Measurements from ENCODE around the gene CDKAL1.

CDKAL1 gene

DNA sequence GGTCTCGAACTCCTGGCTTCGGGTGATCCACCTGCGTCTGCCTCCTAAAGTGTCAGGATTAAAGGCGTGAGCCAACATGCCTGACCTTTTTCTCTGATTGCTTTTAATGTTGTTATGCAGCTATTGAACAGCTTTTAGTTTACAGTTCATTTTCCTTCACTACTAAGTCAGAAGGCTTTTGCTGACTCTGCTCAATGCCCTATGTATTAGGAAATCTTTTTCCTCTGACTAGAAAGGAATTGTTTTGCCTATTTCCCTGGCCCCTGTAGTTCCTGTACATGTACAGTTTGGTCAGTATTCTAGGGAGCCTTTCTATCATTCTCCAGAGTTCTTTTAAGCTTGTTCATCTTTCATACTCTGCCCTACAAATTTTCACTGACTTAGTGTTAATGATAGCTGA lies 280.2 kb downstream of the CDKAL1 start:
- TF ChIP-seq, protein P1, sequence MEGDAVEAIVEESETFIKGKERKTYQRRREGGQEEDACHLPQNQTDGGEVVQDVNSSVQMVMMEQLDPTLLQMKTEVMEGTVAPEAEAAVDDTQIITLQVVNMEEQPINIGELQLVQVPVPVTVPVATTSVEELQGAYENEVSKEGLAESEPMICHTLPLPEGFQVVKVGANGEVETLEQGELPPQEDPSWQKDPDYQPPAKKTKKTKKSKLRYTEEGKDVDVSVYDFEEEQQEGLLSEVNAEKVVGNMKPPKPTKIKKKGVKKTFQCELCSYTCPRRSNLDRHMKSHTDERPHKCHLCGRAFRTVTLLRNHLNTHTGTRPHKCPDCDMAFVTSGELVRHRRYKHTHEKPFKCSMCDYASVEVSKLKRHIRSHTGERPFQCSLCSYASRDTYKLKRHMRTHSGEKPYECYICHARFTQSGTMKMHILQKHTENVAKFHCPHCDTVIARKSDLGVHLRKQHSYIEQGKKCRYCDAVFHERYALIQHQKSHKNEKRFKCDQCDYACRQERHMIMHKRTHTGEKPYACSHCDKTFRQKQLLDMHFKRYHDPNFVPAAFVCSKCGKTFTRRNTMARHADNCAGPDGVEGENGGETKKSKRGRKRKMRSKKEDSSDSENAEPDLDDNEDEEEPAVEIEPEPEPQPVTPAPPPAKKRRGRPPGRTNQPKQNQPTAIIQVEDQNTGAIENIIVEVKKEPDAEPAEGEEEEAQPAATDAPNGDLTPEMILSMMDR (IDR thresholded peaks at IDR 0.05; ENCODE audit: low read depth, low read length, missing control alignments), result no peak
- no peak for DNase-seq
- peaks cover 2% of the 10 kb centered on the region for H3K36me3 ChIP-seq (replicated peaks)
- no peaks in the 10 kb centered on the region for H3K27me3 ChIP-seq (replicated peaks)
- H3K27ac ChIP-seq, result no peak overlapping the region
- in situ Hi-C loops (cut with HindIII; ENCODE audit: low pct_ligation_motif_present, low sequenced_read_pairs), result no loop called here
- H3K4me3 ChIP-seq (ENCODE audit: low read depth, low read length), result no peak overlapping the region

GRCh38 chr6:20816126-20816525 lies 281.9 kb downstream of the CDKAL1 start:
- in situ Hi-C loops (cut with HindIII; ENCODE audit: low pct_ligation_motif_present, low sequenced_read_pairs), result no loop called here
- no peak overlapping the region for H3K27ac ChIP-seq
- no peak overlapping the region for H3K4me3 ChIP-seq (ENCODE audit: low read depth, low read length)
- TF ChIP-seq, protein P1 (IDR thresholded peaks at IDR 0.05; ENCODE audit: low read depth, low read length, missing control alignments), result no peak
- DNase-seq, result no peak
- no peaks in the 10 kb centered on the region for H3K36me3 ChIP-seq (replicated peaks)
- H3K27me3 ChIP-seq (replicated peaks), result no peaks in the 10 kb centered on the region

DNA sequence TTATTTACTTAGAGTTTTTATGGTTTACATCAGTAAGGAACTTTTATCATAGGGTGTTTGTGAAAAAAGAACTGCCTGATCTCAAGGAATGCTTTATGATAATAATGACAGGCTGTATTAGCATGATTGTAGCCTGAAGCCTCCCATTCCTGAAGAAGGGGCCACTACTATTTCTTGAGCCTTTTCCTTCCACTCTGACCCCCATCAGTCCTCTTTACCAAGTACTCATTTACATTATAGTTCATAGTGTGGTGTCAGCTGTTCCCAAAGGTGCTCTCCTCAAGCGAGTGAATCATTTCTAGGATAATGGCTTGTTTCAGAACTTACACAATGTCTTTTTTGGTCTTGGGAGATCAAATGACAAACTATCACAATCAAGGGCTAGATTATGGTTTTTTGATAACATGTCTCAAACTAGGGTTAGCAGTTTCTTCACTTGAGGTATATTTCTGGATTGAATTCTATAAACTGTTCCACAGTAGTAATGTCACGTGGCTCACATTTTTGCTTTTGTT lies 283.6 kb downstream of the CDKAL1 start:
- in situ Hi-C loops (cut with HindIII; ENCODE audit: low pct_ligation_motif_present, low sequenced_read_pairs), result no loop called here
- H3K36me3 ChIP-seq (replicated peaks), result no peaks in the 10 kb centered on the region
- no peaks in the 10 kb centered on the region for H3K27me3 ChIP-seq (replicated peaks)
- no peak for DNase-seq
- H3K4me3 ChIP-seq (ENCODE audit: low read depth, low read length), result no peak overlapping the region
- TF ChIP-seq, protein P1 (IDR thresholded peaks at IDR 0.05; ENCODE audit: low read depth, low read length, missing control alignments), result no peak
- no peak overlapping the region for H3K27ac ChIP-seq

DNA sequence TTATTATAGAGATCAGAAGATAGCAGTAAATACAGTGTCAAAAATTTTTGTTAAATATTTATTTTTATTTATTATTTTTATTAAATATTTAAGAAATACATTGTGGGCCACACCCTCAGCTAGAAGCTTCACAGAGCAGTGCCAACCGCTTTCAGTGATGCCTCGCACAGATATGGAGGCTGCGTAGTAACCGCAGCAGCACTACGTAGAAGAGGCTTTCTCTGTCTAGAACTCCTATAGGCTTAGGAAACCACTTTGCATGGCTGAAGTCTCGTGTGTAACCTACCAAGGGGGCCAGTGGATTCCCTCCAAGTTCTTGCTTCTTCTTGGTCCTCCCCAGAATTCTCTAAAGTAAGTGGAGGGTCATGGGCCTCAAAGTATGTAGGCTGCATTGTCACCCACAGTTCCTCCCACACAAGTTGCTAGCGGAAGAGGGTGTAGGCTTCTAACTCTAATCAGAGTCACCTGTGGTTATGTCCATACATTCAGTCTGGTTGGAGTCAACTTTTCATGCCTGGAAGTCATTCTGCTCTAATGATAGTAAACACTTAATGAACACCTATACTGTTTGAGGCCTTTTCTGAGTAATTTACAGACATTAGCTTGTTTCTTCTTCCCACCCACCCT lies 285.6 kb downstream of the CDKAL1 start:
- no peaks in the 10 kb centered on the region for H3K36me3 ChIP-seq (replicated peaks)
- H3K4me3 ChIP-seq (ENCODE audit: low read depth, low read length), result no peak overlapping the region
- no peak for DNase-seq
- H3K27ac ChIP-seq, result no peak overlapping the region
- TF ChIP-seq, protein P1 (IDR thresholded peaks at IDR 0.05; ENCODE audit: low read depth, low read length, missing control alignments), result no peak
- in situ Hi-C loops (cut with HindIII; ENCODE audit: low pct_ligation_motif_present, low sequenced_read_pairs), result no loop called here
- H3K27me3 ChIP-seq (replicated peaks), result no peaks in the 10 kb centered on the region

- Histone ChIP-seq H3K27me3 (replicated peaks) (no peaks in the 10 kb centered on the region), H3K36me3 (replicated peaks) (no peaks in the 10 kb centered on the region), H3K27ac (peak overlapping the region; percentile 62), H3K4me3 (ENCODE audit: low read depth, low read length) (no peak overlapping the region)
- in situ Hi-C loops (cut with HindIII; ENCODE audit: low pct_ligation_motif_present, low sequenced_read_pairs), result no loop called here
- TF ChIP-seq, protein P1 (IDR thresholded peaks at IDR 0.05; ENCODE audit: low read depth, low read length, missing control alignments), result no peak
- peak; percentile 79 for DNase-seq
Observed at GRCh38 chr6:20826378-20826777, 292.1 kb downstream of the CDKAL1 start.

- TF ChIP-seq, protein P1 (IDR thresholded peaks at IDR 0.05; ENCODE audit: low read depth, low read length, missing control alignments), result no peak
- Histone ChIP-seq H3K27me3 (replicated peaks) (no peaks in the 10 kb centered on the region), H3K4me3 (ENCODE audit: low read depth, low read length) (no peak overlapping the region), H3K27ac (no peak overlapping the region), H3K36me3 (replicated peaks) (no peaks in the 10 kb centered on the region)
- DNase-seq, result no peak
- in situ Hi-C loops (cut with HindIII; ENCODE audit: low pct_ligation_motif_present, low sequenced_read_pairs), result no loop called here
Observed at GRCh38 chr6:20827798-20828197, 293.5 kb downstream of the CDKAL1 start.

All from brain microvascular endothelial cell (primary cell).